GM21529 (cell line): ENCODE measurements around the gene SAPCD2.
"Not testable (repeated sequence)": the region's sequence is repeated elsewhere in the genome, so short reads cannot be mapped to it uniquely, and the experiment has no call there.

Experiments used
- ATAC-seq: cut with Tn5 transposase; IDR thresholded peaks from one replicate; pipeline ENCODE4 v1.9.1; 2021; ENCODE audit not compliant: unreplicated experiment

SAPCD2 gene

DNA sequence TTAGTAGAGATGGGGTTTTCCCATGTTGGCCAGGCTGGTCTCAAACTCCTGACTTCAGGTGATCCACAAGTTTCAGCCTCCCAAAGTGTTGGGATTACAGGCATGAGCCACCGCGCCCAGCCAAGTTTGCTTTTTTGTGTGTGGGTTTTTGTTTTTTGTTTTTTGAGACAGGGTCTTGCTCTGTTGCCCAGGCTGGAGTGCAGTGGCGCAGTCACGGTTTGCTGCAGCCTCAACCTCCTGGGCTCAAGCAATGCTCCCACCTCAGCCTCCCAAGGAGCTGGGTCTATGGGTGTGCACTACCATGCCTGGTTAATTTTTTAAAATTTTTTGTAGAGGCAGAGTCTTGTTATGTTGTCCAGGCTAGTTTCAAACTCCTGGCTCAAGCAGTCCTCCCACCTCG, 36.9 kb downstream of the SAPCD2 start:
- not testable (repeated sequence) for ATAC-seq

DNA sequence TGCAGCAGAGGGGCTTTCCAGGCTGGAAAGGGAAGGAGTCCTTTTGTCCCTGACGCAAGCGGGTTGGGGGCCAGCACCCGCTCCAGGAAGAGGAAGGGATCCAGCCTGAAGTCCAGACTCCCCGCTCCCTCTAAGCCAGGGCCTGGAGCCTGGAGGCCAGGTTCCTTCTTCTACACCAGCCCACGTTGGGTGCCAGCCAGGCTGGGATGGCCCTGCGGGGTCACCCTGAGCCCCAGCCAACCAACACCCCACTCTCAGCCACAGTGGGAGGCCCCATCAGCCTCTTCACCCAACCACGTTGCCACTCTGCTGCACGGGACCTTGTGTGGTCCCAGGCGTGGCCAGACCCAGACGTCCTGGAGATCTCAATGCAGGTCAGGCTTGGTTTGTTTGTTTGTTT, 37.5 kb downstream of the SAPCD2 start:
- no peak for ATAC-seq

- no peak for ATAC-seq
Observed at GRCh38 chr9:137031904-137032640, 38.3 kb downstream of the SAPCD2 start, which contains the start of gene FUT7. Gene FUT7, minus strand, starts transcription at chr9:137032088. Its CDS starts 97 bp downstream, at chr9:137031991.

GRCh38 chr9:137030538-137031527, 39.5 kb downstream of the SAPCD2 start:
- ATAC-seq = no peak

- ATAC-seq = no peak
Observed at GRCh38 chr9:137030006-137030405, 40.4 kb downstream of the SAPCD2 start.

DNA sequence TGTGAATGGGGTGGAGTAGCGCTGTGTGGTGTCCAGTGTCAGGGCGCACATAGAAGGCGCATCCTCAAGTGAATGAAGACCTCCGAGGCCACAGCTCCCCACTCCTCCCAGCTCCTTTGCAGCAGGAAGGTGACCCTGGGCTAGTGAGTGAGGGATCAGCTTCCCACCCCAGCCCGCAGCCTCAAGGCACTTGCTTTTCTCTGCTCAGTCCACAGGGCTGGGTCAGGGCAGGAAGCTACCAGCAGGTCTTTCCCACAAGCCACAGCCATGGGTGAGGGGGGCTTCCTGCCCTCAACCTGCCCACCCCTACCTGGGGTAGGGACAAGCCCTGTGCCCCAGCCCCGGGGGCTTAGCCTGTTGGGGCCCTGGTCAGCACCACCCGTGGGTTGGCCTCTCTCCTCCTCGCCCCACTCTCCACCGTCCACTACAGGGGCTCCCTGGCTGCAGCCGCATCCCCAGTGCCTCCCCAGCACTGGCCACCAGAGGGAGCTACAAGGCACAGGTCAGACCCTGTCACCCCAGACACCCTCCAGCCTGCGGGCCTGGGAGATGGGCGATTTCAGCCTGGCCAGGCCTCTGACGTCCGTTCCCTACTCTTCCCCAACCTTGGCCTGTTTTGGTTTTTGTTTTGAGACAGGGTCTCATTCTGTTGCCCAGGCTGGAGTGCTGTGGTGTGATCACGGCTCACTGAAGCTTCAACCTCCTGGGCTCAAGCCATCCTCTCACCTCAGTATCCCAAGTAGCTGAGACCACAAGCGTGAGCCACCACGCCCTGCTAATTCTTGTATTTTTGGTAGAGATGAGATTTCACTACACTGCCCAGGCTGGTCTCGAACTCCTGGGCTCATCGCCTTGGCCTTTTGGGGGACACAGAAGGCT, 41.1 kb downstream of the SAPCD2 start:
- peak; percentile 29 for ATAC-seq

DNA sequence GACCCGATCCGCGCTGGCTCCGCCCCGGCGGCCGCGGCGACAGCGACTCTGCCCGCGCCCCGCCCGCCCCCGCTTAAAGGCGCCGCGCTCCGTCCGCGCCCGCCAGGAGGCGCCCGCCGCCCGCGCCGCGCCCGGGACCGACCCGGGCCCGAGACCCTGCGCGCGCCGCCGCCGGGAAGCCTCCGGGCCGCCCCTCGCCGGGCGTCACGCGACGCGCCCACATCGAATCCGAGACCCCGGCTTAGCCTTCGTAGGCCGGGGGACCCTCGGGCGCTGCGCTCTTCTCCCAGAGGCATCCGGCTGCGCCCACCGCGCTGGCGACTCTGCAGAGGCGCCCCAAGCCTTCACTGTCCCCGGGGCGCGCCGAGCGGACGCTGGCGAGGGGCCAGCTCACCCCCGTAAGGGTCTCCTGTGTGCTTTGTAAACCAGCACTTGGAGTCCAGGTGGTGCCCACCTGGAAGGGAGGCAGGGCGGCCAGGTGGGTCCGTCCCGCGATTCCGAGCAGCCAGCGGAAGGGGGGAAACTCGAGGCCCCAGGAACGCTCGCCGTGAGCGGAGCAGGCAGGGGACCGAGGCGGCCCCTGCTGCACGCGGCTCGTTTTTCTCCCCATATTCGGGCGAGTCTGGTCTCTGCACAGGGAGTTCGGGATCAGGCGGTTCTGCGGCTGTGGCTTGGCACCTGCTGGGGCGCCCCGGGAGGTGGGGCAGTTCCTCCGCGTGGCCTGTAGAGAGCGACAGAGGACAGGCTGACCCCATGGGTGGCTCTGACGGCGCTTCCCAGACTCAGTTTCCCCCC, 41.9 kb downstream of the SAPCD2 start:
- peak; percentile 45 for ATAC-seq

DNA sequence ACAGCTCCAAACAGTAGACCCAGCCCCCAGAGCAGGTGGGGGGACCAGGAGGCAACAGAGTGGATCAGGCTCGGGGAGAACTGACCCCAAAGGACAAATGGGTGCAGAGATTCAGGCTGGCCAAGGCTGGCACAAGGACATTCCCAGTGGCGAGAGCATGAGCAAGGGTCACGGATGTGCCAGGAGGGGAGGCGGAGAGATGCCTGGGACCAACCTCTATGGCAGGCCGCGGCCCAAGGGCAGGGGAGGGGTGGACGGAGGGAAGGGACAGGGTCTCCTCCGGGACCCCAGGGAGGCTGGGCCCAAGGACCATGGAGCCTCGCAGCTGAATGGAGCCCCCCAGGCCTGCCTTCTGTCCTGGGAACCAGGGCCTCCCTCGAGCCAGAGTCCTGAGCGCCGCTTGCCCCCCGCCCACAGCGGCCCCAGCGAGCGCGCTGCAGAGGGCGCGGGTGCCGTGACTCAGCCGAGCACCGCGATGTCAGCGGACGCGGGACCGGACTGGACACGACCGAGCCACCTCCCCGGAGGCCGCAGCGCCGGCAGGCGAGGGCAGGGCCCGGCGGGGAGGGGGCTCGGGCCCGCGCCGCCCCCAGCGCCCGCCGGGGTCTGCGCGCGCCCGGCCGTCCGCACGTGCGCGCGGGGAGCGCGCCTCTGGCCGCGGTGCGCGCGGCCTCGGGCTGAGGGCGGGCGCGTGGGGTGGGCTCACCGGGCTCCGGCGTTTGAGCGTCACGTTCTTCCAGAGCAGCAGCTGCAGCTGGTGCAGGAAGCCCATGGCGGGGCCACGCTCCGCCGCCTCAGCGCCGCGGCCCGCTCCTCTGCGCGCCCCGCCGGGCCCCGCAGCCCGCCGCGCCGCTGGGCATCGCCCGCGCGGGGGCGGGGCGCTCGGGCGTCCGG, 42.7 kb downstream of the SAPCD2 start, which contains the start of gene ABCA2:
ABCA2 (minus strand) TSS at position 869 of the 894 bp plus-strand sequence; CDS start at position 772, 97 bp downstream.
- ATAC-seq = no peak

- ATAC-seq = no peak
Observed at GRCh38 chr9:137026828-137027227, 43.5 kb downstream of the SAPCD2 start.

DNA sequence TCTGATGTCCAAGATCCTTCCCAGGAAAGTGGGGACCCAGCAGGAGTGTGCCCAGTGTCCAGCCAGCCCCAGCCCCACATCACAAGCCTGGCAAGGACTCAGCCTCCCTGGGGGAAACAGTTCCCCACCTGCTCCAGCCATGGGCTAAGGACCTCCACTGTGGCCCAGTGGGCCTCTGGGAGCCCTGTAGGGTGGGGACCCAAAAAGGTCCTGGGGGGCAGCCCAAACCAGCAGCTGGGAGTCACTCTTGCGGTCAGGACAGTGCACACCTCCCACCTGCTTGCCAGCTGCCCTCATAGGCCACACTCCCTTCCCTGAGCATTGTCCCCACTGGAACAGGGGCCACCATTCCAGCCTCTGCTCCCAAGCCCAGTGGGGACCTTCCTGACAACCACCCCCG, 44.0 kb downstream of the SAPCD2 start:
- no peak for ATAC-seq

DNA sequence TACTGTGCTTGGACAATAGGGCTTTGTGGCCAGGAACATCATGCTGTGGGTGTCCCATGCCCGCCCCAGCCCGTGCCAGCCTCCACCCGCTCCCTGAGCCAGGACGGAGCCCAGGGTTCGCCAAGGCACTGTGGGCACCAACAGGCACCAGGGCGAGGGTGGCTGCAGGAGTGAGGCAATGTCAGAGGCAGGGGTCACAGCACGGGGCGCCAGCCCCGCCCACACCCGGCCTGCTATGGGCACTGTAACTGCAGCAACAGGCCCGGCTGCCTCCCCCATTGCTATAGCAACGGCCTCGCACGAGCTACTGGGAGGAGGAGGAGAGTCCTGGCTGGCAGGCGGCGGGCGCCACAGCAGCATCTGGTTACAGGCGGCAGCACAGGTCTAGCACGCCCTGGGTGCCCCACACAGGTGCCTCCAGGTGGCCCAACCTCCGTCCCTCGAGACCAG, 44.8 kb downstream of the SAPCD2 start:
- no peak for ATAC-seq

- ATAC-seq = no peak
Observed at GRCh38 chr9:137023583-137023991, 46.8 kb downstream of the SAPCD2 start.

DNA sequence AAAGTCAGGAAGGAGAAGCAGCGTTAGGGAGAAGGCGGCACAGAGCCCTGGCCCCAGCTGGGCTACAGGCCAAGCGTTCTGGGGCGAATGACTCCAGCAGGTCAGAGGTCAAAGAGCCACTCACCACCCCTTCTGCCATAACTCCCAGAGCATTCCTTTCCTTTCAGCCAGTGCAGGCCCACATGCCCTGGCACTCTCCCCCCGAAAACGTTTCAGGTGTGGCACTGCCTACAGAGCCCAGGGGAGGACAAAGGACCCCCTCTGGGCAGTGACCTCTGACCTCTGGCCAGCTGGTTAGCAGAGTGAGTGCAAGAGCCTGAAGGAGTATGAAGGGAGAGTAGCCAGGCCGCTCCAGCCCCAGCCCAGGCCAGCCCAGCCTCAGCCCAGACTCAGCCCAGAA, 47.2 kb downstream of the SAPCD2 start:
- no peak for ATAC-seq

DNA sequence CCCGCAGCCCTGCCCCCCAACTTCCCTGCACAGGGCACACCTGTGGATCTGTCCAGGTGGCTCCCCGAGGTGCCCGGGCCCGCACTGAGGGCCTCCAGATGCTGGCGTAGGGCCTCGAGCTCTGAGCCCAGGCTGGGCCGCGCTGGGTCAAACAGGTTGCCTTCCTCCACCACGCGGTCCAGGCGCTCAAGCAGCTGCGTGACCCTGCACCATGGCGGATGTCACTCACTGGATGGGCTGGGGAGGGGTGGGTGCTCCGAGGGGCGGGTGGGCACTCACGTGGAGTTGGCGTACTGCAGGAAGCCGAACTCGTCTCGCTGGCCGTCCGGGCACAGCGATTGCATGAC, 47.7 kb downstream of the SAPCD2 start:
- no peak for ATAC-seq

DNA sequence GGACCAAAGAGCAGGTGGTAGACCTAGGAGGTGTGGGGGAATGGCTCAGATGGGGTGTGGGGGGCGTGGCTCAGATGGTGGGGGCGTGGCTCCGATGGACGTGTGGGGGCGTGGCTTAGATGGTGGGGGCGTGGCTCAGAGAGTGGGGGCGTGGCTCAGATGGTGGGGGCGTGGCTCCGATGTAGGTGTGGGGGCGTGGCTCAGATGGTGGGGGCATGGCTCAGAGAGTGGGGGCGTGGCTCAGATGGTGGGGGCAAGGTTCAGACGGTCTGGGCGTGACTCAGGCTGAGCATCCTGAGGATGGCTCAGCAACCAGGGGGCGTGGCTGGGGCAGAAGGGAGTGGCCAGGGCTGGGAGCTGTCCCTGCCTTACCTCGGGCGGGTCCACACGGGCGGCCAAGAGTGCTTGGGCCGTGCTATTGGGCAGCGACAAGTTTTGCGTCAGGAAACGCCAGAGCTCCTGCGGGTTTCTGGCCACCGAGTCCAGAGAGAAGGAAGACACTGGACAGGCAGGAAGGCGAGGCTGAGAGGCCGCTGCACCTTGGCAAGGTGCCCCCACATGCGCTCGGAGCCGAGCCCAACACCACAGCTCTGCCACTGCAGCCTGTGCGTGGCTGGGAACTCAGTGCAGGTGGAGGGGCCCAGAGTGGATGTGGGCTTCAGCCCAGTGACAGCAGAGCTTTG, 48.2 kb downstream of the SAPCD2 start:
- no peak for ATAC-seq

GRCh38 chr9:137021568-137021978, 48.8 kb downstream of the SAPCD2 start:
- no peak for ATAC-seq

GRCh38 chr9:137020771-137021567, 49.4 kb downstream of the SAPCD2 start:
- ATAC-seq = no peak
